ENCODE results near the gene TEX11. TPM values are rescaled to one million over a fixed set of nuclear protein-coding genes. Genes with fewer than 3 reads are reported as not detected.
A peak's percentile ranks its signal among the peaks of the same experiment; 100 is the strongest.
"Not testable (repeated sequence)": the region's sequence is repeated elsewhere in the genome, so short reads cannot be mapped to it uniquely, and the experiment has no call there.

The TEX11 gene
- total RNA-seq, 1 donor: not detected

GRCh38 chrX:70755850-70756249 lies 152.7 kb downstream of the TEX11 start:
- no peak overlapping the region for H3K4me3 ChIP-seq (ENCODE audit: low read depth, low read length)
- no peak for DNase-seq (ENCODE audit: low read depth)
- TF ChIP-seq CTCF (IDR thresholded peaks at IDR 0.05; ENCODE audit: insufficient read depth, low read depth, low read length): no peak

GRCh38 chrX:70754169-70754848 lies 154.2 kb downstream of the TEX11 start:
- no peak for TF ChIP-seq CTCF (IDR thresholded peaks at IDR 0.05; ENCODE audit: insufficient read depth, low read depth, low read length)
- no peak for DNase-seq (ENCODE audit: low read depth)
- H3K4me3 ChIP-seq (ENCODE audit: low read depth, low read length): no peak overlapping the region

- DNase-seq (ENCODE audit: low read depth); H3K4me3 ChIP-seq (ENCODE audit: low read depth, low read length): not testable (repeated sequence)
Observed at GRCh38 chrX:70733774-70734173, 174.7 kb downstream of the TEX11 start.

GRCh38 chrX:70727961-70728360 lies 180.6 kb downstream of the TEX11 start:
- not testable (repeated sequence) for H3K4me3 ChIP-seq (ENCODE audit: low read depth, low read length); DNase-seq (ENCODE audit: low read depth)

GRCh38 chrX:70720721-70721120 lies 187.8 kb downstream of the TEX11 start:
- DNase-seq (ENCODE audit: low read depth): peak; percentile 0
- H3K4me3 ChIP-seq (ENCODE audit: low read depth, low read length): no peak overlapping the region
- no peak for TF ChIP-seq CTCF (IDR thresholded peaks at IDR 0.05; ENCODE audit: insufficient read depth, low read depth, low read length)

GRCh38 chrX:70711336-70711735 lies 197.2 kb downstream of the TEX11 start:
- DNase-seq (ENCODE audit: low read depth); H3K4me3 ChIP-seq (ENCODE audit: low read depth, low read length): not testable (repeated sequence)

- no peak overlapping the region for H3K4me3 ChIP-seq (ENCODE audit: low read depth, low read length)
- no peak for TF ChIP-seq CTCF (IDR thresholded peaks at IDR 0.05; ENCODE audit: insufficient read depth, low read depth, low read length)
- no peak for DNase-seq (ENCODE audit: low read depth)
Observed at GRCh38 chrX:70694339-70695122, 214.0 kb downstream of the TEX11 start.

- not testable (repeated sequence) for DNase-seq (ENCODE audit: low read depth); H3K4me3 ChIP-seq (ENCODE audit: low read depth, low read length)
Observed at GRCh38 chrX:70679455-70679854, 229.1 kb downstream of the TEX11 start.

- no peak for TF ChIP-seq CTCF (IDR thresholded peaks at IDR 0.05; ENCODE audit: insufficient read depth, low read depth, low read length)
- no peak for DNase-seq (ENCODE audit: low read depth)
- H3K4me3 ChIP-seq (ENCODE audit: low read depth, low read length): no peak overlapping the region
Observed at GRCh38 chrX:70675284-70675683, 233.2 kb downstream of the TEX11 start.

All from fibroblast of villous mesenchyme (primary cell).